Stimulated activated CD4-positive, alpha-beta T cell treated with anti-CD3 and anti-CD28 coated beads, Interleukin-4, amount 100 ng/mL, for 1 hour (primary cell): Measurements from ENCODE around the gene MPHOSPH6.
"Not testable (repeated sequence)": the region's sequence is repeated elsewhere in the genome, so short reads cannot be mapped to it uniquely, and the experiment has no call there.

Source experiments
- DNase-seq: peaks from one replicate; pipeline ENCODE4 v3.0.0-alpha.2; 2020

The MPHOSPH6 gene

GRCh38 chr16:82169861-82170845 is at the start of gene MPHOSPH6:
MPHOSPH6 (minus strand) TSS chr16:82170224; CDS start chr16:82170175, 49 bp downstream.
- peak; percentile 92 for DNase-seq

- no peak for DNase-seq
Observed at GRCh38 chr16:82219298-82219697, 49.3 kb upstream of the MPHOSPH6 start.

GRCh38 chr16:82209314-82209713 is 39.3 kb upstream of the MPHOSPH6 start:
- DNase-seq = not testable (repeated sequence)

GRCh38 chr16:82203198-82203597 is 33.2 kb upstream of the MPHOSPH6 start:
- DNase-seq = no peak

GRCh38 chr16:82201926-82202325 is 31.9 kb upstream of the MPHOSPH6 start:
- DNase-seq = no peak

GRCh38 chr16:82201351-82201750 is 31.3 kb upstream of the MPHOSPH6 start:
- DNase-seq = no peak

- DNase-seq = no peak
Observed at GRCh38 chr16:82199209-82199608, 29.2 kb upstream of the MPHOSPH6 start.

- no peak for DNase-seq
Observed at GRCh38 chr16:82197540-82198240, 27.7 kb upstream of the MPHOSPH6 start.

GRCh38 chr16:82195917-82196494 is 26.0 kb upstream of the MPHOSPH6 start:
- no peak for DNase-seq

GRCh38 chr16:82194086-82194485 is 24.1 kb upstream of the MPHOSPH6 start:
- DNase-seq = no peak

GRCh38 chr16:82192665-82193064 is 22.6 kb upstream of the MPHOSPH6 start:
- DNase-seq = no peak

GRCh38 chr16:82190386-82190785 is 20.4 kb upstream of the MPHOSPH6 start:
- DNase-seq = no peak

GRCh38 chr16:82187829-82188228 is 17.8 kb upstream of the MPHOSPH6 start:
- DNase-seq = no peak

GRCh38 chr16:82185012-82185411 is 15.0 kb upstream of the MPHOSPH6 start:
- DNase-seq = no peak

GRCh38 chr16:82184213-82184612 is 14.2 kb upstream of the MPHOSPH6 start:
- DNase-seq = no peak

- DNase-seq = no peak
Observed at GRCh38 chr16:82183004-82183397, 13.0 kb upstream of the MPHOSPH6 start.

- DNase-seq = no peak
Observed at GRCh38 chr16:82182266-82183003, 12.4 kb upstream of the MPHOSPH6 start.

- no peak for DNase-seq
Observed at GRCh38 chr16:82181461-82182185, 11.6 kb upstream of the MPHOSPH6 start.

- DNase-seq = no peak
Observed at GRCh38 chr16:82178352-82178751, 8.3 kb upstream of the MPHOSPH6 start.

GRCh38 chr16:82177555-82177954 is 7.5 kb upstream of the MPHOSPH6 start:
- no peak for DNase-seq

GRCh38 chr16:82176204-82176603 is 6.2 kb upstream of the MPHOSPH6 start:
- no peak for DNase-seq

GRCh38 chr16:82175627-82176026 is 5.6 kb upstream of the MPHOSPH6 start:
- DNase-seq = no peak
